Activated CD4-positive, alpha-beta memory T cell treated with anti-CD3 and anti-CD28 coated beads, Interleukin-2, amount 10 ng/mL, durations not matched to agents 7 days and 5 days (primary cell): Measurements from ENCODE around the gene OSBPL3. TPM values are rescaled to one million over a fixed set of nuclear protein-coding genes. Genes with fewer than 3 reads are reported as not detected.

Experiments used
- CTCF ChIA-PET: fragments of 350-600 bp; sonication (Branson Sonifier 250); formaldehyde crosslinking; loops from one replicate; lab custom pipeline; 2021; ENCODE audit warnings: antibody characterized with exemption, inconsistent platforms; lab: Charles Lee
- POLR2A ChIA-PET: fragments of 350-600 bp; sonication (Branson Sonifier 250); formaldehyde crosslinking; loops from one replicate; lab custom pipeline; 2021; ENCODE audit warnings: antibody characterized with exemption; lab: Charles Lee
- DNase-seq: peaks from one replicate; pipeline ENCODE4 v3.0.0-alpha.2; 2020
- H3K27ac Mint-ChIP-seq: one replicate; pipeline ENCODE4 v1.8.0; 2021; ENCODE audit warnings: mild to moderate bottlenecking, mixed read lengths
- H3K27me3 Mint-ChIP-seq: one replicate; pipeline ENCODE4 v1.8.0; 2021; ENCODE audit warnings: mixed read lengths
- H3K36me3 Mint-ChIP-seq: one replicate; pipeline ENCODE4 v1.8.0; 2021; ENCODE audit warnings: low read depth, mixed read lengths
- H3K4me1 Mint-ChIP-seq: one replicate; pipeline ENCODE4 v1.8.0; 2021; ENCODE audit warnings: mixed read lengths
- H3K4me3 Mint-ChIP-seq: one replicate; pipeline ENCODE4 v1.8.0; 2021; ENCODE audit warnings: mild to moderate bottlenecking, mixed read lengths
- H3K9me3 Mint-ChIP-seq: one replicate; pipeline ENCODE4 v1.8.0; 2021; ENCODE audit warnings: mixed read lengths
- total RNA-seq, 2 experiments: library from RNA; stranded (reverse); gene quantifications; one replicate each; pipeline ENCODE4 v1.2.3, GENCODE V29; 2021

The OSBPL3 gene
- total RNA-seq, 2 experiments from 2014 or later, result 90.3 to 99.9 TPM

GRCh38 chr7:24902931-24903330 lies 77.0 kb downstream of the OSBPL3 start:
- CTCF ChIA-PET, result no interaction called here
- Mint-ChIP-seq H3K9me3 (no peaks in the 10 kb centered on the region), H3K4me1 (peaks cover 42% of the 10 kb centered on the region), H3K27me3 (no peaks in the 10 kb centered on the region), H3K27ac (no peak overlapping the region), H3K4me3 (no peak overlapping the region), H3K36me3 (peaks cover 28% of the 10 kb centered on the region)
- POLR2A ChIA-PET, result interaction anchor here (0.7 kb wide), 1 partner anchor 76 kb away, joined by 3 read pairs; no protein-coding TSS in a partner anchor
- no peak for DNase-seq

GRCh38 chr7:24902276-24902675 lies 77.7 kb downstream of the OSBPL3 start:
- CTCF ChIA-PET, result interaction anchor here (1.2 kb wide), 1 partner anchor 90 kb away, joined by 3 read pairs; no protein-coding TSS in a partner anchor
- Mint-ChIP-seq H3K9me3 (no peaks in the 10 kb centered on the region), H3K4me1 (peaks cover 45% of the 10 kb centered on the region), H3K27ac (no peak overlapping the region), H3K36me3 (peaks cover 28% of the 10 kb centered on the region), H3K4me3 (no peak overlapping the region), H3K27me3 (no peaks in the 10 kb centered on the region)
- POLR2A ChIA-PET, result interaction anchor here (0.7 to 5.3 kb wide), 3 partner anchors 77 to 81 kb away, joined by 3 to 38 read pairs (median 7); partner anchors contain the start of gene OSBPL3
- no peak for DNase-seq

DNA sequence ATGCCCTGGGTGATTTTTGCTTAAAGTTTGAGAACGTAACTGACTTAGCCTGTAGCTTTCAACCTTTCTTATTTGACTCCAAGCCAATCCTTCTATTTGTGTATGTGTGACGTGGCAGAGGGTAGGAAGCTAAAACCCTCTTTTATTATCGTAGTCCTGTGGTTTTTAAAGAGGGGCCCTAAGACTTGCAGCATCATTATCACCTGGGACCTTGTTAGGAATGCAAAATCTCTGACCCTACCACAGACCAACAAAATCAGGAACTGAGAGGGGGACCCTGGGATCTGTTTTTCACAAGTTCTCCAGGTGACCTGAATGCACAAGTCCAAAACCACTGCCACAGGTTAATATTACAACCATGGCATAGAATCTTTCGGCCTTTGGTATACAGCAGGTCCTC lies 80.1 kb downstream of the OSBPL3 start:
- POLR2A ChIA-PET, result interaction anchor here (2.5 to 5.3 kb wide), 3 partner anchors 11 to 81 kb away, joined by 7 to 38 read pairs (median 20); partner anchors contain the start of gene OSBPL3

DNA sequence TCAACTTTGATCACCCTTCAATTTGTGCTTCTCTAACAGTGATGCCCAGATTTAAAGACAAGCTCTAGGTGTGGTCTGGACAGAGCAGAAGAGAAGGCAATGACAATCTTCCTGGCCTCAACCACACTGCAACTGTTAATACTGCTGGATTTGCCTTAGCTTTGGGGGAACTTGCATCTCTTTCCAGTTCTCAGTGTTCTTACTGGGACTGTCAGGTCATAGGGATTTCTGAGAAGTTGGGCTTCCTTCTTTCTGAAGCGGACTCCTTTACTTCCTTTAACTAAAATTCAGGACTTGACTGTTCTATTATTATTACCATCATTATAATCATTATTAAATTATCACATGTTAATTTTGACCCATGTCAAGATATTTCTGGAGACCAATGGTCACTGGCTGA lies 80.8 kb downstream of the OSBPL3 start:
- ChIA-PET POLR2A (interaction anchor here (1.0 to 5.3 kb wide), 5 partner anchors 9 to 82 kb away, joined by 4 to 38 read pairs (median 13); partner anchors contain the start of gene OSBPL3), CTCF (interaction anchor here (1.1 to 1.6 kb wide), 3 partner anchors 26 to 194 kb away, joined by 3 to 5 read pairs (median 3); partner anchors contain the start of gene OSBPL3)
- peaks cover 74% of the 10 kb centered on the region for H3K4me1 Mint-ChIP-seq
- no peaks in the 10 kb centered on the region for H3K9me3 Mint-ChIP-seq
- H3K36me3 Mint-ChIP-seq, result peaks cover 28% of the 10 kb centered on the region
- no peak for DNase-seq
- H3K27me3 Mint-ChIP-seq, result no peaks in the 10 kb centered on the region
- no peak overlapping the region for H3K4me3 Mint-ChIP-seq
- H3K27ac Mint-ChIP-seq, result peak overlapping the region; percentile 67

More for the DNA sequence above, 80.1 kb downstream of the OSBPL3 start:
- Mint-ChIP-seq H3K9me3 (no peaks in the 10 kb centered on the region), H3K27me3 (no peaks in the 10 kb centered on the region), H3K36me3 (peaks cover 28% of the 10 kb centered on the region), H3K4me3 (no peak overlapping the region), H3K4me1 (peaks cover 67% of the 10 kb centered on the region), H3K27ac (peak overlapping the region; percentile 8)
- CTCF ChIA-PET, result interaction anchor here (0.7 to 2.0 kb wide), 7 partner anchors 12 to 194 kb away, joined by 3 to 6 read pairs (median 4); partner anchors contain the start of gene OSBPL3
- DNase-seq, result no peak

- peak overlapping the region; percentile 67 for H3K27ac Mint-ChIP-seq
- no peak for DNase-seq
- CTCF ChIA-PET, result interaction anchor here (1.1 to 1.6 kb wide), 3 partner anchors 26 to 195 kb away, joined by 3 to 5 read pairs (median 3); partner anchors contain the start of gene OSBPL3
- POLR2A ChIA-PET, result interaction anchor here (1.0 to 5.3 kb wide), 5 partner anchors 9 to 82 kb away, joined by 4 to 38 read pairs (median 13); partner anchors contain the start of gene OSBPL3
- H3K4me3 Mint-ChIP-seq, result peak overlapping the region; percentile 2
- no peaks in the 10 kb centered on the region for H3K9me3 Mint-ChIP-seq
- peaks cover 28% of the 10 kb centered on the region for H3K36me3 Mint-ChIP-seq
- H3K27me3 Mint-ChIP-seq, result no peaks in the 10 kb centered on the region
- H3K4me1 Mint-ChIP-seq, result peaks cover 76% of the 10 kb centered on the region
Observed at GRCh38 chr7:24898691-24899090, 81.3 kb downstream of the OSBPL3 start.

DNA sequence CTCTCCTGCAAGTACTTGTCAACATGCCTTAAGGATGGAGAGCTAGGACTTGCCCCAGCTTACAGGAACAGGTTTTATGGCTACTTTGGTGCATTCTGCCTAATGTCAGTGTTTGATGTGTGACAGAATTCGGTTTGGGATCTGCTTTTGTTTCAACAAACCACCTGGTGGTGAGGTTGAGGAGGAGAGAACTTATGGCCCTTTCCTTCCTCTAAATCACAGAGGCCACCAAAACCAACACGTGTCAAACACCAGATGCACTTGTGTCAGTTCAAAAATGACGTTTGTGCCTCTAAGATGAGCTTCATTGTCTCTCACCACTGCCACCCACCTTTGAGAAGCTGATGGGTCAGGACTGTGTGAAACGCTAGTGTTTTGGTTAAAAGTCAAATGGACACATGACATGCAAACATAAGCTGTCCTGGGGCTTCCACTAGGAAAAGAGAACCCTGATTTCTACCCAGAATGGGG lies 83.9 kb downstream of the OSBPL3 start:
- Mint-ChIP-seq H3K9me3 (no peaks in the 10 kb centered on the region), H3K36me3 (peaks cover 23% of the 10 kb centered on the region), H3K4me1 (peaks cover 67% of the 10 kb centered on the region), H3K27ac (peak overlapping the region; percentile 40), H3K27me3 (no peaks in the 10 kb centered on the region), H3K4me3 (no peak overlapping the region)
- POLR2A ChIA-PET, result interaction anchor here (1.1 to 1.9 kb wide), 5 partner anchors 9 to 84 kb away, joined by 3 to 9 read pairs (median 5); partner anchors contain the start of gene OSBPL3
- no peak for DNase-seq
- CTCF ChIA-PET, result interaction anchor here (0.7 to 1.8 kb wide), 6 partner anchors 10 to 84 kb away, joined by 3 to 7 read pairs (median 4); no protein-coding TSS in a partner anchor

- Mint-ChIP-seq H3K27me3 (no peaks in the 10 kb centered on the region), H3K36me3 (peaks cover 37% of the 10 kb centered on the region), H3K27ac (no peak overlapping the region), H3K4me1 (peaks cover 56% of the 10 kb centered on the region), H3K4me3 (no peak overlapping the region), H3K9me3 (no peaks in the 10 kb centered on the region)
- ChIA-PET POLR2A (interaction anchor here (1.3 to 1.9 kb wide), 2 partner anchors 26 to 85 kb away, joined by 5 to 6 read pairs; partner anchors contain the start of gene OSBPL3), CTCF (interaction anchor here (0.8 to 1.8 kb wide), 4 partner anchors 14 to 82 kb away, joined by 3 to 6 read pairs (median 5); no protein-coding TSS in a partner anchor)
- DNase-seq, result no peak
Observed at GRCh38 chr7:24894429-24895221, 85.4 kb downstream of the OSBPL3 start.

GRCh38 chr7:24891311-24891735 lies 88.7 kb downstream of the OSBPL3 start:
- Mint-ChIP-seq H3K27me3 (no peaks in the 10 kb centered on the region), H3K27ac (no peak overlapping the region), H3K4me3 (no peak overlapping the region), H3K4me1 (peaks cover 44% of the 10 kb centered on the region), H3K9me3 (no peaks in the 10 kb centered on the region), H3K36me3 (peaks cover 45% of the 10 kb centered on the region)
- ChIA-PET CTCF (interaction anchor here (0.7 to 2.1 kb wide), 4 partner anchors 12 to 205 kb away, joined by 3 to 8 read pairs (median 4); partner anchors contain the start of gene OSBPL3), POLR2A (interaction anchor here (0.8 to 1.9 kb wide), 2 partner anchors 10 to 90 kb away, joined by 4 read pairs; no protein-coding TSS in a partner anchor)
- no peak for DNase-seq

- H3K4me3 Mint-ChIP-seq, result no peak overlapping the region
- no peaks in the 10 kb centered on the region for H3K27me3 Mint-ChIP-seq
- no peak overlapping the region for H3K27ac Mint-ChIP-seq
- no peak for DNase-seq
- peaks cover 58% of the 10 kb centered on the region for H3K36me3 Mint-ChIP-seq
- CTCF ChIA-PET, result interaction anchor here (1.0 to 1.8 kb wide), 2 partner anchors 69 to 205 kb away, joined by 3 to 4 read pairs; no protein-coding TSS in a partner anchor
- peaks cover 38% of the 10 kb centered on the region for H3K4me1 Mint-ChIP-seq
- POLR2A ChIA-PET, result interaction anchor here (1.1 to 1.9 kb wide), 2 partner anchors 33 to 90 kb away, joined by 3 to 6 read pairs; partner anchors contain the start of gene OSBPL3
- H3K9me3 Mint-ChIP-seq, result no peaks in the 10 kb centered on the region
Observed at GRCh38 chr7:24889611-24890010, 90.4 kb downstream of the OSBPL3 start.

- H3K4me3 Mint-ChIP-seq, result no peak overlapping the region
- peaks cover 38% of the 10 kb centered on the region for H3K4me1 Mint-ChIP-seq
- POLR2A ChIA-PET, result interaction anchor here (1.9 to 2.6 kb wide), 2 partner anchors 7 to 91 kb away, joined by 6 read pairs; partner anchors contain the start of gene OSBPL3
- H3K9me3 Mint-ChIP-seq, result no peaks in the 10 kb centered on the region
- CTCF ChIA-PET, result interaction anchor here (0.8 to 1.8 kb wide), 4 partner anchors 68 to 210 kb away, joined by 3 to 4 read pairs (median 3); partner anchors contain the start of gene OSBPL3
- H3K27me3 Mint-ChIP-seq, result no peaks in the 10 kb centered on the region
- no peak overlapping the region for H3K27ac Mint-ChIP-seq
- peaks cover 65% of the 10 kb centered on the region for H3K36me3 Mint-ChIP-seq
- DNase-seq, result no peak
Observed at GRCh38 chr7:24888653-24889052, 91.3 kb downstream of the OSBPL3 start.

DNA sequence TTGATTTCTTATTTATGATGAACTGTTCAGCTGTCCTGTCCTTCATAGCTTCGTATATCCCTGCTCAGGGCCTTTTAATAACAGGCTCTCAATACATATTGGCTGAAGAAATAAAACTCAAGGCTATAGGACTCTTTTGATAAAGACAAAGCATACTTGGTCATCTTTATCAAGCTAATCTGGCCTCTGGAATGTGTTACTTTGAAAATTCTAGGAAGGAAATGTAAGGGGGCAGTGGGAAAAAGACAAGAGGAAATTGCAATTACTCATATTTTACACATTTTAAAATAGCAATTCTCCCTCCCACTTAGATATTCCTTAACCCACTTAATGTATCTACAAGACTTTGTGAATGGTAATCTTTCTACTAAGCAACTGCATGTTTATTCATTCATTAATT lies 94.3 kb downstream of the OSBPL3 start:
- H3K4me3 Mint-ChIP-seq, result no peak overlapping the region
- ChIA-PET POLR2A (interaction anchor here (1.0 to 2.6 kb wide), 3 partner anchors 8 to 93 kb away, joined by 3 to 6 read pairs (median 4); no protein-coding TSS in a partner anchor), CTCF (interaction anchor here (1.4 kb wide), 2 partner anchors 94 to 208 kb away, joined by 4 to 5 read pairs; no protein-coding TSS in a partner anchor)
- peaks cover 66% of the 10 kb centered on the region for H3K36me3 Mint-ChIP-seq
- H3K27me3 Mint-ChIP-seq, result no peaks in the 10 kb centered on the region
- H3K27ac Mint-ChIP-seq, result no peak overlapping the region
- DNase-seq, result no peak
- H3K9me3 Mint-ChIP-seq, result no peaks in the 10 kb centered on the region
- H3K4me1 Mint-ChIP-seq, result peaks cover 48% of the 10 kb centered on the region

- ChIA-PET POLR2A (interaction anchor here (1.0 kb wide), 1 partner anchor 94 kb away, joined by 4 read pairs; no protein-coding TSS in a partner anchor), CTCF (interaction anchor here (1.4 kb wide), 2 partner anchors 94 to 208 kb away, joined by 4 to 5 read pairs; no protein-coding TSS in a partner anchor)
- Mint-ChIP-seq H3K4me3 (no peak overlapping the region), H3K9me3 (no peaks in the 10 kb centered on the region), H3K27me3 (no peaks in the 10 kb centered on the region), H3K4me1 (peaks cover 48% of the 10 kb centered on the region), H3K27ac (no peak overlapping the region), H3K36me3 (peaks cover 62% of the 10 kb centered on the region)
- DNase-seq, result no peak
Observed at GRCh38 chr7:24885305-24885704, 94.7 kb downstream of the OSBPL3 start.
